HEK293 (cell line): Measurements from ENCODE around the gene PCAT6.

Experiments used
- ZNF16 ChIP-seq: fragments of 450-650 bp; formaldehyde crosslinking; IDR thresholded peaks from 2 replicates; pipeline ENCODE4 v1.5.1; 2016; ENCODE audit warnings: low read depth, missing biosample characterization, missing genetic modification characterization
- ZNF423 ChIP-seq: fragments of 450-650 bp; formaldehyde crosslinking; IDR thresholded peaks from 2 replicates; pipeline ENCODE4 v1.5.1; 2016; ENCODE audit warnings: missing biosample characterization, missing genetic modification characterization
- ZNF747 ChIP-seq: fragments of 450-650 bp; formaldehyde crosslinking; IDR thresholded peaks from 2 replicates; pipeline ENCODE4 v1.5.1; 2016; ENCODE audit warnings: missing biosample characterization, missing genetic modification characterization
- ZNF830 ChIP-seq: fragments of 450-650 bp; IDR thresholded peaks from 2 replicates; pipeline ENCODE4 v1.5.0; 2018; ENCODE audit warnings: missing biosample characterization, missing genetic modification characterization, low read depth, mild to moderate bottlenecking, moderate library complexity

GRCh38 chr1:202848191-202848542, 37.4 kb downstream of the PCAT6 start:
- TF ChIP-seq ZNF423 (tag by site-specific recombination) (no peak), ZNF16 (tag by site-specific recombination) (no peak), ZNF747 (tag by site-specific recombination) (no peak), ZNF830 (no peak)
